ENCODE data around the gene PARD3. TPM values are rescaled to one million over a fixed set of nuclear protein-coding genes. Genes with fewer than 3 reads are reported as not detected.
"Not testable (repeated sequence)": the region's sequence is repeated elsewhere in the genome, so short reads cannot be mapped to it uniquely, and the experiment has no call there.

The PARD3 gene
- total RNA-seq, 1 experiment from 2014 or later, result 57.4 TPM

GRCh38 chr10:34646331-34646730 is 168.8 kb downstream of the PARD3 start:
- H3K27ac ChIP-seq, result no peak overlapping the region
- H3K79me2 ChIP-seq (ENCODE audit: low read depth), result peaks cover 13% of the 10 kb centered on the region; the same call in 1 of the 2 replicates
- no peak for DNase-seq
- H3K4me1 ChIP-seq (replicated peaks; ENCODE audit: insufficient read depth), result no peaks in the 10 kb centered on the region
- H4K20me1 ChIP-seq (ENCODE audit: insufficient read depth), result 0 out of 2 replicates have a peak, but pooled peaks cover 14% of the 10 kb centered on the region
- intact Hi-C loops (cut with micrococcal nuclease; ENCODE audit: unreplicated experiment), result no loop called here
- no peak overlapping the region for H3K4me2 ChIP-seq
- no peaks in the 10 kb centered on the region for H3K36me3 ChIP-seq (ENCODE audit: low read depth)
- no peaks in the 10 kb centered on the region for H3F3A ChIP-seq (ENCODE audit: insufficient read depth, low read depth)
- H3K27me3 ChIP-seq (ENCODE audit: insufficient read depth, low read depth), result no peaks in the 10 kb centered on the region
- no peaks in the 10 kb centered on the region for H3K9me2 ChIP-seq (ENCODE audit: insufficient read depth)
- ChIA-PET POLR2A (ENCODE audit: unreplicated experiment) (no interaction called here), CTCF (no interaction called here)
- no peaks in the 10 kb centered on the region for H3K9me3 ChIP-seq (ENCODE audit: insufficient read depth, low read depth)
- BruUV-seq (replicated peaks), result no TSS peak
- H3K4me3 ChIP-seq, result no peak overlapping the region
- TF ChIP-seq CTCF (conservative IDR thresholded peaks at IDR 0.05) (no peak), EZH2 (IDR thresholded peaks at IDR 0.05; ENCODE audit: low read depth) (no peak)
- no peak overlapping the region for H2AFZ ChIP-seq

- H3K4me2 ChIP-seq; intact Hi-C loops (cut with micrococcal nuclease; ENCODE audit: unreplicated experiment); H3K79me2 ChIP-seq (ENCODE audit: low read depth): not testable (repeated sequence)
These were observed 170.3 kb downstream of the PARD3 start for GRCh38 chr10:34644815-34645214.

GRCh38 chr10:34644224-34644623 is 170.9 kb downstream of the PARD3 start:
- H3K27me3 ChIP-seq (ENCODE audit: insufficient read depth, low read depth), result no peaks in the 10 kb centered on the region
- H3K9me3 ChIP-seq (ENCODE audit: insufficient read depth, low read depth), result no peaks in the 10 kb centered on the region
- DNase-seq, result no peak
- H3K4me3 ChIP-seq, result no peak overlapping the region
- no peaks in the 10 kb centered on the region for H3K36me3 ChIP-seq (ENCODE audit: low read depth)
- 0 out of 2 replicates have a peak, but pooled peaks cover 9% of the 10 kb centered on the region for H4K20me1 ChIP-seq (ENCODE audit: insufficient read depth)
- H3K9me2 ChIP-seq (ENCODE audit: insufficient read depth), result no peaks in the 10 kb centered on the region
- ChIA-PET POLR2A (ENCODE audit: unreplicated experiment) (no interaction called here), CTCF (no interaction called here)
- TF ChIP-seq EZH2 (IDR thresholded peaks at IDR 0.05; ENCODE audit: low read depth), result no peak
- TF ChIP-seq CTCF (conservative IDR thresholded peaks at IDR 0.05), result no peak
- no peak overlapping the region for H3K4me2 ChIP-seq
- no TSS peak for BruUV-seq (replicated peaks)
- H2AFZ ChIP-seq, result no peak overlapping the region
- H3K79me2 ChIP-seq (ENCODE audit: low read depth), result peaks cover 3% of the 10 kb centered on the region; the same call in 1 of the 2 replicates
- intact Hi-C loops (cut with micrococcal nuclease; ENCODE audit: unreplicated experiment), result no loop called here
- H3K27ac ChIP-seq, result no peak overlapping the region
- no peaks in the 10 kb centered on the region for H3K4me1 ChIP-seq (replicated peaks; ENCODE audit: insufficient read depth)
- no peaks in the 10 kb centered on the region for H3F3A ChIP-seq (ENCODE audit: insufficient read depth, low read depth)

More at GRCh38 chr10:34644815-34645214, 170.3 kb downstream of the PARD3 start:
- H3K36me3 ChIP-seq (ENCODE audit: low read depth); H3K9me3 ChIP-seq (ENCODE audit: insufficient read depth, low read depth); DNase-seq; H3F3A ChIP-seq (ENCODE audit: insufficient read depth, low read depth); H3K27me3 ChIP-seq (ENCODE audit: insufficient read depth, low read depth); H3K4me1 ChIP-seq (replicated peaks; ENCODE audit: insufficient read depth); CTCF ChIA-PET; H3K4me3 ChIP-seq; BruUV-seq (replicated peaks); H3K27ac ChIP-seq; H4K20me1 ChIP-seq (ENCODE audit: insufficient read depth); H3K9me2 ChIP-seq (ENCODE audit: insufficient read depth); H2AFZ ChIP-seq; POLR2A ChIA-PET (ENCODE audit: unreplicated experiment): not testable (repeated sequence)

GRCh38 chr10:34643620-34644019 is 171.5 kb downstream of the PARD3 start:
- no TSS peak for BruUV-seq (replicated peaks)
- no peaks in the 10 kb centered on the region for H3K27me3 ChIP-seq (ENCODE audit: insufficient read depth, low read depth)

More at GRCh38 chr10:34643620-34644019, 171.5 kb downstream of the PARD3 start:
- Histone ChIP-seq H3K27ac (no peak overlapping the region), H3K4me3 (no peak overlapping the region), H3K79me2 (ENCODE audit: low read depth) (no peaks in the 10 kb centered on the region; the same call in 1 of the 2 replicates), H2AFZ (no peak overlapping the region), H3K4me2 (no peak overlapping the region), H3F3A (ENCODE audit: insufficient read depth, low read depth) (no peaks in the 10 kb centered on the region), H3K4me1 (replicated peaks; ENCODE audit: insufficient read depth) (peaks cover 3% of the 10 kb centered on the region; the same call in 1 of the 2 replicates), H4K20me1 (ENCODE audit: insufficient read depth) (peaks cover 13% of the 10 kb centered on the region; the same call in 1 of the 2 replicates), H3K36me3 (ENCODE audit: low read depth) (no peaks in the 10 kb centered on the region), H3K9me3 (ENCODE audit: insufficient read depth, low read depth) (no peaks in the 10 kb centered on the region), H3K9me2 (ENCODE audit: insufficient read depth) (no peaks in the 10 kb centered on the region)
- ChIA-PET POLR2A (ENCODE audit: unreplicated experiment) (no interaction called here), CTCF (no interaction called here)
- TF ChIP-seq EZH2 (IDR thresholded peaks at IDR 0.05; ENCODE audit: low read depth), result no peak
- DNase-seq, result no peak
- intact Hi-C loops (cut with micrococcal nuclease; ENCODE audit: unreplicated experiment), result no loop called here
